ENCODE results near the gene ATP8A1.
"Not testable (repeated sequence)": the region's sequence is repeated elsewhere in the genome, so short reads cannot be mapped to it uniquely, and the experiment has no call there.

ATP8A1 gene

DNA sequence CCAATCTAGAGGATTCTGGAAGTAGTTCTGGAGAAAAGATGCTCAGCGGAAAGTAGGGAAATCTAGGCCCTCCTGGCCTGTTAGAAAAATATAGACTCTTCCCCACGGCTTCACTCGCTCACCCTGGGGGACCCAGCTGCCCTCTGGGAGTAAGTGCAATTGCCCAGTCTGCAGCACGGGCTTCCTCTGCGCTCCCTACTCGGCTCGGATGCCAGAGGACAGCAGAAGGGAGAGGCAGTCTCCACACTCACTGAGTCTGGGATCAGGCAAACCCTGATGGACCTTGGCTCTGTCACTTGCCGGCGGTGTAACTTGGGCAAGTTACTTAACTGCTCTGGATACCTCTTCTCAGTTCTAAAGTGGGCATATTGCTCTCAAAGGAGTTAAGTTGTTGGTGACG is 257.5 kb downstream of the ATP8A1 start:
- in situ Hi-C loops (cut with MboI; ENCODE audit: low pct_unique_long_range_greater_than_20kb, low sequenced_read_pairs): no loop called here
- DNase-seq: no peak

DNA sequence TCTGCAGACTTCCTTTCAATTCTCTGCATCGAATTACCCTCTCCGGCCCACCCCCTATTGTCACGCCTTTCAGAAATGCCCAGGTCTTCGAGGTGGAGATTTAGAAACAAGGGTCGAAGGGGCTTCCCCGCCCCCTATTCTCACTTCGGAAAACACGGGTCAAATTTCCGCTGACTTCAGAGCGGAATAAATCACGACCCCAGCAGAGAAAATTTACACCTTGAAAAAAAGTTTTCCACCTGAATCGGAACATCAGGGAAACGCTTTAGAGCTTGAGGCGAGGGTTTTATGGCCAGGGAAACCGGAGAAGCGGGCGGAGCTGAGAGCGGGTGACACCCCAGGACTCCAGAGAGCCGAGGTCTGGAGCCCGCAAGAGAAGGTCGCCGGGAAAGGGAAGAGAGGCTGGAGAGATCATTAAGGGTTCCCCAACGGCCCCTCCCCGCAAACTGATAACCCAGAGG is 258.0 kb downstream of the ATP8A1 start:
- DNase-seq: no peak
- in situ Hi-C loops (cut with MboI; ENCODE audit: low pct_unique_long_range_greater_than_20kb, low sequenced_read_pairs): no loop called here

DNA sequence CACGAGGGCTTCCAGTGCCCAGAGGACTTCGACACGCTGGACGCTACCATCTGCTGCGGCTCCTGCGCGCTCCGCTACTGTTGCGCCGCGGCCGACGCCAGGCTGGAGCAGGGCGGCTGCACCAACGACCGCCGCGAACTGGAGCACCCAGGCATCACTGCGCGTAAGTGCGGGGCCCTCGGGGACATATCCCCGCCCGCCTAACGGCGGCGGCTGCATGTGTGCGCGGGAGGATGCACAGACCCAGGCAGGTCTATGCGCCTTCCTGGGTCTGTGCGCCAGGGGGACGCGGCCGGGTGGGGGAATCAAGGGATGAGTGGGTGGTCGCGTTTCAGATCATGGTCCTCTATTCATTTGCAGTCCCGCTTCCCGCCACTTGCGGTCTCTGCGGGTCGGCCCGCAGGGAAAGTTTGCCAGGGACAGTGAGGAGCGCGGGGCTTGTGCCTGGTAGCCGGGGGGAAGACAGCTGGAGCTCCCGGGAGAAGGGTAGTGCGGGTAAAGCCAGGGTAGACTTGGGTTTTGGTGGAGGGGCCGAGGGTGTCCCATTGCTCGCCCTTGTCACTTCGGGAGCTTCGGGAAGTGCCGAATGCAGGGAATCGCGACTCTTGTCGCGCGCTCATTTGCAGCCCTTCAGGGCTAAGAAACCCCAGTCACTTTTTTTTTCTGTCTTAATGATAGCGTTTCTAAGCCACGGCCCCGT is 258.6 kb downstream of the ATP8A1 start:
- in situ Hi-C loops (cut with MboI; ENCODE audit: low pct_unique_long_range_greater_than_20kb, low sequenced_read_pairs): no loop called here
- no peak for DNase-seq

DNA sequence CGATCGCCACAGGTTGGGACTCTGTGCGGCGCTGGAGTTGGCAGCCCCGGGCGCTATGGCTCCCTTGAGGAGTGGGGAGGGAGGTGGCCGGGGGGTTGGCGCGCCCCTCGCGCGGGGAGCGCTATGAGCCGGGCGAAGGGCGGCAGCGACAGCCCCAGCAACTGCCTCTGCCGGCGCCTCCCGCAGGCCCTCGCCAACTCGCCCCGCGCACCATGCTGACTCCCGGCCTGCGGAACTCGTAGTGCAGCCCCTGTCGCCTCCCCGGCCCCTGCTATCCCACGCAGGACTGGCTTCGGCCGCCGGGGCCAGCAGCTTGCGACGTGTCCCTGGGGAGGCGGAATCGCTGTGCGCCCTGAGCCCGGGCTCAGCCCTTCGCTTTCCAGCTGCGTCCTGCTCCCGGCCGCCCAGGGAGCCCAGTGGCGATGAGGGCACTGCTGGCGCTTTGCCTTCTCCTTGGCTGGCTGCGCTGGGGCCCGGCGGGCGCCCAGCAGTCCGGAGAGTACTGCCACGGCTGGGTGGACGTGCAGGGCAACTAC is 259.2 kb downstream of the ATP8A1 start:
- in situ Hi-C loops (cut with MboI; ENCODE audit: low pct_unique_long_range_greater_than_20kb, low sequenced_read_pairs): no loop called here
- DNase-seq: peak; percentile 66

DNA sequence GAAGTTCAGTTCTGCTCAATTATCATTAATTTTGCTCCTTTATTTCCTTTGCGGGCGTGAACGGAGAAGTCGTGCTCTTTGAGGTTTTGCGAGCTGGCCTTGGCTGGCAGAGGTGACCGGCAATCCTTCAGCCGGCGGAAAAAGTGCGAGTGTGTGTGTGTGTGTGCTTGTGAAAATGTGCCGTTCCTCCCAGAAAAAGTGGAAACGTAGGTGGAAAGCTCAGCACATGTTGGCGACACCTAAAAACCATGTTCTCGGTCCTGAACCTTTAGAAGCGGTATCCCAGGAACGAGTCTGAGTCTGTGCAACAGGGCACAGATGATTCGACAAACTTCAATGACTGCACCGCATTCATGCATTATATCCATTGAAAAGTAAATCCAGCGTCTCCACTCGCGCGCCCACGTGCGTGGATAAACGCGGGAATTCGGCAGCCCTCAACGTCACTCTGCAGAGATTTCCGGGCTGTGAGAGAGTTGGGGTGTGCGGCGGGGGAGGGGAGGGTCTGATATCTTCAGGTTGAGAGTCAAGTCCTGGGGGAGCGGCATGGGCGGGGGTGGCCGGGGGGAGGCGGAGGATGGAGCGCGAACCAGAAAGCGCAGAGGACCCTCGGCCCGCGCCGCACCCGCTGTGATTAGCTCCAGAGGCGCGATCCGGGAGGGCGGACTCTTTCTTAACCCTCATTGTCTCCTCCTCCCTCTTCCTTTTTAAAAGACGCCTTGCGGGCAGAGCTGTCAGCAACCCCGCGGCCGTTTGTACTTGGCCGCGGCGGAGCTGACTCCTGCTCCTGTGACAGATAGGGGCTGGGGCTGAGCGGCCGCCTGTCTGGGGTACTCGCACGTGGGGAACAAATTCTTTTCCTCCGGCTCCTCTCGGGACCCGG is 259.9 kb downstream of the ATP8A1 start, which contains the start of gene SHISA3:
Gene SHISA3, plus strand, starts transcription at position 737 of the 883 bp plus-strand sequence. CDS start 569 bp downstream, outside the sequence.
- in situ Hi-C loops (cut with MboI; ENCODE audit: low pct_unique_long_range_greater_than_20kb, low sequenced_read_pairs): no loop called here
- DNase-seq: peak; percentile 81

DNA sequence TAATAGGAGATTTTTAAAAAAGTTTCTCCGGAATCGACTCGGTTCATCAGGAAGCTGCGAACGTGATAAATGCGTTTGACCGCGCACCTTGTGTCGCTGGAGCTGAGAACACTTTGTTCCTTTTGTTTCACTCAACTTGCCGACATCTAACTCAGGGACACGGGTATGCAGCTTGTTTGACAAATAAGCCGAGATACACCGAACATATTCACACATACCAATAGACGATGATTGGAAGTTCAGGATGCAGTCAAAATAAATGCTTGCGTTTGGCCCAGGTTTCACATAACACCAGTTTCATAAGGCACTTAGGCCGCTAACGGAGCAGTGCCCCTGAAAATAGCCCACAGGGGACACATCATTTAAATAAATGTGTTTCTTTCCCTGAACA is 260.5 kb downstream of the ATP8A1 start:
- in situ Hi-C loops (cut with MboI; ENCODE audit: low pct_unique_long_range_greater_than_20kb, low sequenced_read_pairs): no loop called here
- no peak for DNase-seq

DNA sequence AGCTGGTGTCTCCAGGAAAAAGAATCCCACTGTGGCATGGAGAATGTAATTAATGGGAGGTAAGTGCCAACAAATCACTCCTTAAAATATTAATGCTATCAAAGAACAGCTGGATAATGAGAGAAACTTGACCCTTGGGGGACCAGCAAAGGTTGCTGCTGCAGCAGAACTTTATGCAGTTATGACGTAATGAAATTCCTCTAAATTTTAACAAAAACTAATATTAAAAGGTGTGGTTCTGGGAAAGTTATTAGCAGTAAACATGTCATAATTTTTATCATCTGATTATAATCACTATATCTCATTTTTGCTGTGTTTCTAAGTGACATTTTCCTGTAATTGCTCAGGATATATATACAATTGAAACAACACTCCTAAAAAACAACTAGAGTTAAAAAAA is 261.3 kb downstream of the ATP8A1 start:
- in situ Hi-C loops (cut with MboI; ENCODE audit: low pct_unique_long_range_greater_than_20kb, low sequenced_read_pairs): no loop called here
- DNase-seq: no peak

DNA sequence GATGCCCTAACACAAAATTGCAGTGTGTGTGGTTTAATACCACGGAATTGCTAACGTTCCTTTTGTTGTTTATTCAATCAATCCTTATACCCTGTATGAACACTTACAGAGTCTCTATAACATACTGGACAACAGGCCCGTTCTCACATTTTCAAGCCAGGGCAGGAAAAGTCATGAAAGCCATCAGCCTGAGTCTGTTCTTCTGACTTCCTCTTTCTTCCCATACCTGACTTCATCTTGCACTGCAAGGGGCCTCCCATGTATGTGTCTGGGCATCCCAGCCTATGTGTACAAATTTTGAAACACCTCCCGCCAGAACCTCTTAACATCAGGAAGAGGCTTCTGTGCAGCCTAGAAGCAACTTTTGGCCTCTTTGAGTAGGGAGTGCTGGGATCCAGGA is 264.5 kb downstream of the ATP8A1 start:
- peak; percentile 31 for DNase-seq
- in situ Hi-C loops (cut with MboI; ENCODE audit: low pct_unique_long_range_greater_than_20kb, low sequenced_read_pairs): no loop called here

DNA sequence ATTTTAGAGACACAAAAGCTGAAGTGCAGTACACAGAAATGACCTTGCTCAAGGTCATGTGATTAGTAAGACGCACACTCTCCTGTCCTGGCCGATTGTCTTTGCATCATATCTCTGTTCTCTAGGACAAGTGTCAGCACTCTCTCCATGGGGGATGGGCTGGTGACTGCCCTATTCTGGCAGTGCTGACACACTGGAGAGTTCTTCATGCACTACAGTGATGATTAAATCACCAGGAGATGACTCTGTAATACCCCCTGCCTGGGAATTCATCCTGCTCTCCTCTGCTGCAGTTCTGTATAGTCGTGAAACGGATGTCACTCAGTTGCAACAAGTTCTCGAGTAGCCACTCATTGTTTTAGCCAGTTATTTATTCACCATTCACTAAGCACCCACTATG is 264.9 kb downstream of the ATP8A1 start:
- in situ Hi-C loops (cut with MboI; ENCODE audit: low pct_unique_long_range_greater_than_20kb, low sequenced_read_pairs): no loop called here
- no peak for DNase-seq

DNA sequence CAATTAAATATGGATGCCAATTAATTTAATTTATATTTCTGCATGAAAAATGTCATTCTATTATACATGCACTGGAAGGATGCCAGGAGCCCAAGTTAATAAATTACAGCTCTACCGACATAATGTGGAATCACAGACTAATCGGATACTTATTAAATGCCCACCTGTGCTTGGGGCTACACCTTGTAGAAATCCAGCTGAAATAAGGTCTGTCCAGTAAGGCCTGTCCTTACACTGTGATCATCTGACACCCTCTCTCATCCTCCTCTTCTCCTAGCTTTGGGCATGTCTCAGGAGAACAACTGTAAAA is 265.6 kb downstream of the ATP8A1 start:
- DNase-seq: no peak
- in situ Hi-C loops (cut with MboI; ENCODE audit: low pct_unique_long_range_greater_than_20kb, low sequenced_read_pairs): no loop called here

DNA sequence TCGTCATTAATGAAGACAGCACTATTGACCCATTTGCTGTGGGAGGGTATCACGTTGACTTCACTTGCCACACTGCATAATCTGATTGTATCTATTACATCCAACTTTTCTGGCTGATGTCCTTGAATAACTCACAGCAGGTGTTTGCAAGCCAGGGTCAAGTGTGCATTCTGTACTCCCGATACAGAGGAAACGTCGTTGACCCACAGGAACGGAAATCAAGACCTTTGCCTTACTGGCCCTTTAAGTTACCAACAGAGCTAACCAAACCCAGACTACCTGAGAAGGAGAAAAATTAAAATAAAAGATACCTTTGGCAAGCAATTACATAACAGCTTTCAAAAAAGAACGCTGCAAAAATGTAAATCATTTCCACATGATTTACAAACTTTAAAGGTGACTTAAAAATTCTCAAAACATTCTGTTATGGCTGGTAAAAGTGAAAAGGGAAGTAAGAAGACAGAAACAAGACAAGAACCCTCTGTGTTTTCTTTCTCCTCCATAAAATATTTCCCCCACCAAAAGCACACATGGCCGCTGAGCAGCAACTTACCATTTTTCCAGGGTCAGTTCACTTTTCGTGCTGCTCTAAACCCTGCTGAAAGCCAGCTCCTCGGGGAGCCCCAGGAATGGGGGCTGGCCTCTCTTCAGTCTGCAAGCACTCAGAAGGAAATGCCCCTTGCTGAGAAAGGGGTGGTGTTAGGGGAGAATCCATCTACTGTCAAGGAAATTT is 266.1 kb downstream of the ATP8A1 start:
- in situ Hi-C loops (cut with MboI; ENCODE audit: low pct_unique_long_range_greater_than_20kb, low sequenced_read_pairs): no loop called here

DNA sequence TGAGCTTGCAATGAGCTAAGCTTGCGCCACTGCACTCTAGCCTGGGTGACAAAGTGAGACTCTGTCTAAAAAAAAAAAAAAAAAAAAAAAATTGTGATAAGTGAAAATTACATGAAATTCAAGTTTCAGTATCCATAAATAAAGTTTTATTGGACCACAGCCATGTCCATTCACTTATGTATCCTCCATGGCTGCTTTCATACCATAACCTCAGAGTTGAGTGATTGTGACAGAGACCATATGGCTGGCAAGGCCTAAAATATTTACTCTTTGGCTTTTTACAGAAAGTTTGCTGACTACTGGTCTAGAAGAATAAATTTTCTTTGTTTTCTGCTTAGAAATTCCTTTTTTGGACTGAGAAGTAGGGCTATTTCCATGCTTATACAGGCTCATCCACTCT is 271.4 kb downstream of the ATP8A1 start:
- no peak for DNase-seq
- in situ Hi-C loops (cut with MboI; ENCODE audit: low pct_unique_long_range_greater_than_20kb, low sequenced_read_pairs): no loop called here

More for the DNA sequence above, 266.1 kb downstream of the ATP8A1 start:
- DNase-seq: peak; percentile 33

DNA sequence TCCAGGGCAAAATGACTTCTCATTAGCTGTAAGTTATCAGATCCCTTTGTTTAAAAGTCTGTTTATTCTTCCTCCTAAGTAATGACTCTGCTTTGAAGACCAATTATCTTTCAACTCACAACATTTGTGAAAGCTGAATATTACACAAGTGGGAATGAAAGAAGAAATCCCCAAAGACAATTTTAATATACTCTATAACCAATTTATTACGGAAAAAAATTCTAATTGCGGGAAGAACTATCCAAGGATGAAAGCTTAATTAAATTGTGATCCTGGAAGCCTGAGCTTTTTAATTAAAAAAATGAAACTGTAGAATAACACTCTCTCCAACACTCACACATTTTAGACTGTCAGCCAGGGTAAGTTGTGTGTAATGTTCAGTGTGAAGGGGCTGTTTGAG is 275.2 kb downstream of the ATP8A1 start:
- in situ Hi-C loops (cut with MboI; ENCODE audit: low pct_unique_long_range_greater_than_20kb, low sequenced_read_pairs): no loop called here
- no peak for DNase-seq

DNA sequence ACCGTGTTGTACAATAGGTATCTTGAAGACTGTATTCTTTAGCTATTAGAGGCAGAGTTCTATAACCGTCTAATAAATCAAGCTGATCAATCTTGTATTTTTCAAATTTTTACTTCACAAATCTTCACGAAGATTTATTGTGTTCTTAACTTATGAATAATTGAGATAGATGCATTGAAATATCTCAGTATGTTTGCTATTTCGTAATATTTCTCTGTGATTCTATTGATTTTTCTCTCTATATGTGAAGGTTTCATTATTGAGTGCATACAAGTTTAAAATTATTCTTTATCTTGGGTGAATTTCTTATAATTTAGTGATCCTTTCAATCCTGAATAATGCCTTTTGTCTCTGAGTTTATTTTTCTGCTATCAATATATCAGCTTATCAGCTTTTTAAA is 279.4 kb downstream of the ATP8A1 start:
- no peak for DNase-seq
- in situ Hi-C loops (cut with MboI; ENCODE audit: low pct_unique_long_range_greater_than_20kb, low sequenced_read_pairs): no loop called here

DNA sequence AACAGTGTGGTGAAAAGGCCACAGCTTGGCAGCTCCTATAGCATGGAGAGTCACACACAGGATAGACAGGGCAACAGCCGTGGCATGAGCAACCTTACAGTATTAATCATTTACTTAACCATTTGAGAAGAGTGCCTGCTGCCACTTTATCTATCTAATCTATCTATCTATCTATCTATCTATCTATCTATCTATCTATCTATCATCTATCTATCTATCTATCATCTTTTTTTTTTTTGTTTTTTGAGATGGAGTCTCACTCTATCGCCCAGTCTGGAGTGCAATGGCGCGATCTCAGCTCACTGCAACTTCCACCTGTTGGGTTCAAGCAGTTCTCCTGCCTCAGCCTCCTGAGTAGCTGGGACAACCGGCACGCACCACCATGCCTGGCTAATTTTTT is 284.6 kb downstream of the ATP8A1 start:
- DNase-seq; in situ Hi-C loops (cut with MboI; ENCODE audit: low pct_unique_long_range_greater_than_20kb, low sequenced_read_pairs): not testable (repeated sequence)

DNA sequence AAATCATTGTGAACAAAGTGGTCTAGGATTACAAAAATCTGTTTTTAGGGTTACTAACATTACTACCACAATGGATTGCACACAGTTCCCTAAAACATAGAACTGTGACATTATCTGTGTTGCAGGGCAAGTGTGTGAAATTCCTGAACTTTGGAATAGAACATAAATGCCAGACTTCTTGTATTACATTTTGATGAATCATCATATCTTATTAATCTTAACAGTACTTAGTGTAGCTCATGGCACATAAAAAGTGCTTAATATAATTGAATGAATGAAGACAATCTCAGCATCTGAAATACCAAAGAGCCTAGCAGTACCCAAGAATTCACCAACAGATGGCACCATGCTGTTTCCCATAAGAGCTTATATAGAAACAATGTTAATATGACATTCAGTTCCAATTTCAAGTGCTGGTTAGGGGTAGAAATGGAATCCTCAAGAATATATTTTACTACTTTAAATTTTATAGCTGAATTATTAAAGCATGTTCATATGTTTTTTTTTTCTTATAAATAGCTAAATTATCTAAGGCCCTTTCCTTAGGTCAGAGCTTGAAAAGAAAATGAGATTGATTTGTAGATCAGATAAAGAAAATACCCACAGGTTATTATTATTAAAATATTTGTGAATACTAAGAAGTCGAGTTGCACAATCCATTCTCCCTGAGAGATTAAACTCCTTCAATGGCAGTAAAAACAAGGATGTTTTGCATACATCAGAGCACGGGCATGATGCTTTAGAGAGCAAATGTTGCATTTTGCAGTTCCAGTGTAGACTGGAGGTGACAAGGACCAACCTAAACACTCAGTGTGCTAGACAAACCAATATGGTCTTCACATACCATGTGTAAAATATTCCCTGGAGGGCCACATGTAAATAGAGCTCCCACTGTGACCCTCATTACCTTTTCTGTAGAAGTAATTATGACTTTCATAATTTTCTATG is 285.3 kb downstream of the ATP8A1 start:
- DNase-seq: peak; percentile 64
- in situ Hi-C loops (cut with MboI; ENCODE audit: low pct_unique_long_range_greater_than_20kb, low sequenced_read_pairs): no loop called here

DNA sequence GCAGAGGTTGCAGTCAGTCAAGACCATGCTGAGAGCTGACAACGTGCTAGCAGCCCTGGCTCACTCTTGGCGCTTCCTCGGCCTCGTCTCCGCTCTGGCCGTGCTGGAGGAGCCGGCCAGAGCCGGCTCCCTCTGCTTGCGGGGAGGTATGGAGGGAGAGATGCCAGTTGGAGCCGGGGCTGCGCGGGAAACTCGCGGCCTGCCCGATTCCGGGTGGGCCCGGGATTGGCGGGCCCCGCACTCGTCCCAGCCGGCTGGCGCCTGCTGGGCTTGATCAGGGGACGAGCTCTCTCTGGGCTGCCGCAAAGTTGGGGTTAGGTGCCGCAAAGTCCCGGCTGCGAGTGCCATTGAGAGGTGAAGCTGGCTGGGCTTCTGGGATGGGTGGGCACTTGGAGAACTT is 287.4 kb downstream of the ATP8A1 start:
- DNase-seq: no peak
- in situ Hi-C loops (cut with MboI; ENCODE audit: low pct_unique_long_range_greater_than_20kb, low sequenced_read_pairs): no loop called here

DNA sequence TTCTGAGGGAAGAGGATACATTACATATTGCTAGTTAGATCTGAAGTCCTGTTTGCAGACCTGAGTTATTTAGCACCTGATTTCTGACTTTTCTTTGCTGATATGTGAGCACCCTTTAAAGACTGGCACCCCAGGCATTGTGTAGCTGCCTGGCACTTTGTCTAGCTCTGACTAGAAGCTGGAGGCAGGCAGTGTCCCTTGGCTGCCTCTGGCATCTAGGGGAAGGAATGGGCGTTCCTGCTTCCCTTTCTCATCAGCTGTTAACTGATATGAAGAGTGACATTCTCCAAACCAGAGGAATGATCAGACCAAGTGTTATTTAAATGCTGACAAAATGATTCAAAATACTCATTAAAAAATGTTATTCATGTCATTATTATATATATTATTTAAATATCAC is 289.9 kb downstream of the ATP8A1 start:
- DNase-seq: no peak
- in situ Hi-C loops (cut with MboI; ENCODE audit: low pct_unique_long_range_greater_than_20kb, low sequenced_read_pairs): no loop called here

Measured in KBM-7 (cell line).